GM10847 (cell line): Measurements from ENCODE around the gene TANC1.

Source experiments
- POLR2A ChIP-seq: IDR thresholded peaks from 2 replicates; pipeline ENCODE4 v1.6.1; 2011; ENCODE audit not compliant: insufficient read length; ENCODE audit errors: extremely low read depth

The TANC1 gene

DNA sequence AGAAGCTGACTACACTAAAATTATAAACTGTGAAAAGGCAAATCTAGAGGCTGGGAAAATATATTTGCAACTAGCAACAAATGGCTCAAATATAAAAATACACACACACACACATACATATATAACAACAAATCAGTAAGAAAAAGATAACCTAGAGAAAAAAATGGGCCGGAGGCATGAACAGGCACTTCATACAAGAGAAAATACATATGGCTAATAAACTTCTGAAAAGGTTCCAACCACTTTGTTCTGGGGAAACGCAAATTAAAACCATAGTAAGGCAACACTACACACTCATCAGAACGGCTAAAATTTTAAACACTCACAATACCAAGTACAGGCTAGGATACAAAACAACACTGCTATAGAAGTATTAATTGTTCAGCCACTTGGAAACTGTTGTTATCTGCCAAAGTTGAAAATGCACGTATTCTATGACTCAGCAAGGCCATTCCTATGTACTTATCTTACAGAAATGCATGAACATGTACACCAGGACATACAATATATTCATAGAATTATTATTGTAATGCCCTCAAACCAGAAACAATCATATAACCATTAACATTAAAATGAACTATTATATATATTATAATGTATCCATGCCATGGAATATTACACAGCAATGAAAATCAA is 302.4 kb downstream of the TANC1 start:
- no peak for TF ChIP-seq POLR2A

- no peak for TF ChIP-seq POLR2A
Measured at GRCh38 chr2:159272156-159272555, 303.7 kb downstream of the TANC1 start.

DNA sequence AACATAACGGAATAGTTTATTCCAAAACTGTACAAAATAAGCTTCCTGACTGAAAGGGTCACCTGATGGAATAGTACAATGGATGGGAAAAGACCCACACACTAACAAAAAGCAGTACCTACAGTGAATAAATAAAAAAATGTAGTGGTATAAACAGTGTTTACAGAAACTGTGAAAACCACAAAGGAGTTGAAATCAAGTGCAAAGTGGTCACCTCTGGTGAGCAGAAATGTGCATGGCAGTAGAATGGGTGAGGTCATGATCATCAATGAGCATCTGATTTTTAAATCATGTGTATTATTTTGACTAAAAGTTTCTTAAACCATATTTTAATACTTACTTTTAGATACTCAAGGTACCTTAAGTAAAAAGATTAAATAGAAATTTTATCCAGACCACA is 306.7 kb downstream of the TANC1 start:
- TF ChIP-seq POLR2A = no peak

GRCh38 chr2:159279700-159280099 is 311.3 kb downstream of the TANC1 start:
- TF ChIP-seq POLR2A = no peak

- TF ChIP-seq POLR2A = no peak
Measured at GRCh38 chr2:159281002-159281401, 312.6 kb downstream of the TANC1 start.
